Mucosa of descending colon (tissue), 3 donors: Measurements from ENCODE around the gene RPP30. TPM values are rescaled to one million over a fixed set of nuclear protein-coding genes. Genes with fewer than 3 reads are reported as not detected.

Experiments used
- ATAC-seq: fragments of 200-7000 bp; cut with Tn5 transposase; one replicate; pipeline ENCODE4 v1.9.1; 2020; ENCODE audit warnings: mild to moderate bottlenecking, moderate library complexity
- DNase-seq, 3 donors: peaks; one replicate each; pipeline ENCODE4 v3.0.0-alpha.2; 2020
- H3K36me3 ChIP-seq: fragments of 200-600 bp; one replicate; pipeline ENCODE4 v1.8.0; 2021; ENCODE audit warnings: low read depth, mild to moderate bottlenecking
- H3K4me1 ChIP-seq: fragments of 200-600 bp; one replicate; pipeline ENCODE4 v1.8.0; 2021; ENCODE audit warnings: low read depth, mild to moderate bottlenecking
- H3K4me3 ChIP-seq: fragments of 200-600 bp; one replicate; pipeline ENCODE4 v1.8.0; 2021; ENCODE audit warnings: mild to moderate bottlenecking
- H3K9me3 ChIP-seq: fragments of 200-600 bp; one replicate; pipeline ENCODE4 v1.8.0; 2021; ENCODE audit warnings: mild to moderate bottlenecking
- CTCF ChIP-seq: fragments of 200-600 bp; IDR thresholded peaks from one replicate; pipeline ENCODE4 v1.8.0; 2022; ENCODE audit warnings: antibody characterized with exemption, mild to moderate bottlenecking
- intact Hi-C, 2 donors: fragments of 100-400 bp; cut with DNase I in 1 of 2; cut with micrococcal nuclease in 1 of 2; formaldehyde crosslinking; loops; one replicate each; pipeline versions ENCODE4 v1.11.0 to v1.11.1; 2022; cut with DNase I, micrococcal nuclease
- total RNA-seq, 3 donors: library from RNA; stranded (reverse); fragmentation: NEBNext Ultra II Directional in 2 of 3; extraction: Animal tissue kit (Norgen Biotek cat#: 25700) in 2 of 3; gene quantifications; one replicate each; pipeline versions ENCODE4 v1.2.1 to v1.2.4, GENCODE V29; 2021 to 2023
- donor health status: DM: no; HTN: no; CAD: no; lungs with moderate emphysema.
- donor health status: DM: no; HTN: no; CAD: no.
- donor health status: DM: no; HTN: yes; CAD: no.

Gene RPP30
- total RNA-seq, 3 donors from 2014 or later: 20.6 to 25.1 (median 24.3) TPM

GRCh38 chr10:90906596-90906995 is 34.8 kb downstream of the RPP30 start:
- no peak for TF ChIP-seq CTCF
- no peak for ATAC-seq
- Histone ChIP-seq H3K9me3 (no peaks in the 10 kb centered on the region), H3K4me3 (no peak overlapping the region), H3K4me1 (no peaks in the 10 kb centered on the region), H3K36me3 (no peaks in the 10 kb centered on the region)
- DNase-seq: no peak
- intact Hi-C loops: no loop called here

DNA sequence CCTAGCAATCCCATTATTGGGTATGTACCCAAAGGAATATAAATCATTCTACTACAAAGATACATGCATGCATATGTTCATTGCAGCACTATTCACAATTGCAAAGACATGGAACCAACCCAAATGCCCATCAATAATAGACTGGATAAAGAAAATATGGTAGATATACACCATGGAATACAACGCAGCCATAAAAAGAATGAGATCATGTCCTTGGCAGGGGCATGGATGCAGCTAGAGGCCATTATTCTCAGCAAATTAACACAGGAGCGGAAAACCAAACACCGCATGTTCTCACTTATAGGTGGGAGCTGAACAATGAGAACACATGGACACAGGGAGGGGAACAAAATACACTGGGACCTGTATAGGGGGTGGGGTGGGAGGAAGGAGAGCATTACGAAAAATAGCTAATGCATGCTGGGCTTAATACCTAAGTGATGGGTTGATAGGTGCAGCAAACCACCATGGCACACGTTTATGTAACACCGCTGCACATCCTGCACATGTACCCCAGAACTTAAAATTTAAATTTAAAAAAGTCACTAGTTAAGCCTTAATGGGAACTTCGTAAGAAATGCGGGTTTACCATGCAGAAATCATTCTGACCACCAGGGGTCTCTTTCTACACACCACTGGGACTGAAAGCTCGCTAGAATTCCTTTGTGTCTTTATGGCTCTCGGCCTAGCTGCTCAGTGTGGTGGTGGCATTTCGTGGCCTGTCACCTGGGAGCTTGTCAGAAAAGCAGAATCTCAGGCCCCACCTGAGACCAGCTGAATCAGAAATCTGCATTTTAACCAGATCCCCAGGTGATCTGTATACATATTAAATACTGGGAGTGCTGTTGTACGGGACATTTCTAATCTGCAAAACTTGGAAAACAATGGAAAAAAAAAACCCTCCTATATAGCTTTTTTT is 39.6 kb downstream of the RPP30 start:
- H3K4me1 ChIP-seq: no peaks in the 10 kb centered on the region
- peak; percentile 89 for ATAC-seq
- TF ChIP-seq CTCF: peak; percentile 67
- no peaks in the 10 kb centered on the region for H3K9me3 ChIP-seq
- peak in 2 of 3 donors; percentile 27 to 82 for DNase-seq
- no peaks in the 10 kb centered on the region for H3K36me3 ChIP-seq
- intact Hi-C loops: loop anchor here in 1 of 2 donors (10.0 kb wide), 1 partner anchor 343 kb away; no protein-coding TSS in a partner anchor
- no peak overlapping the region for H3K4me3 ChIP-seq

- no peaks in the 10 kb centered on the region for H3K36me3 ChIP-seq
- intact Hi-C loops: loop anchor here in 1 of 2 donors (10.0 kb wide), 1 partner anchor 343 kb away; no protein-coding TSS in a partner anchor
- TF ChIP-seq CTCF: no peak
- no peak overlapping the region for H3K4me3 ChIP-seq
- no peaks in the 10 kb centered on the region for H3K4me1 ChIP-seq
- H3K9me3 ChIP-seq: no peaks in the 10 kb centered on the region
- ATAC-seq: no peak
- DNase-seq: no peak
Measured at GRCh38 chr10:90912174-90912573, 40.4 kb downstream of the RPP30 start.

DNA sequence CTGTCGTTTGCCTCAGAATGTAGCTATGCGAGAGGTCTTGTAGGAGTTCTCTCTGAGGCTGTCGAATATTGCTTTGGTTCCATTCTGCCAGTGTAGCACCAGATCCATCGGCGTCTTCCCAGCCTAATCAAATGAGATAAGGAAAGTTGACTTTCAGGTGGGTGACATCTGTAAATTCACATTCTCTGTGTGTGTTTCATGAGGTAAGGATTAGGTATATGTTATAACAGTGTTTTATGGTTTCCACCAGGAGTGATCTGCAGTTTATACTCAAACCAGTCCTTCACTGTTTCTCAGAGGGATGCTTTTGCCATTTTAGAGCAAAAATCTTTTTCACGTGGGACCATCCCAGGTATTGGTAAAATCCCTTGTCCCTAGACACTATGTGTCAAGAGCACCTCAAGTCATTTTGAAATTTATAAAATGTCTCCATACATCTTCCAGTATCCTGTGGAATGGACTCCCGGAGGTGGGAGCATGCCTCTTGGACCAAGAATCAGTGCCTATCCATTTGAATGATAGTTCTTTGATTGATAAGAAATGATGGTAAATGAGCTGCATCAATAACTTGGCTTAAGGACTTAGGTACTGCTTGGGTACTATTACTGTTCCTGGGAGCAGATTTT is 41.2 kb downstream of the RPP30 start:
- Histone ChIP-seq H3K9me3 (no peaks in the 10 kb centered on the region), H3K36me3 (no peaks in the 10 kb centered on the region), H3K4me1 (no peaks in the 10 kb centered on the region), H3K4me3 (no peak overlapping the region)
- DNase-seq (no peak), ATAC-seq (no peak)
- intact Hi-C loops: loop anchor here in 1 of 2 donors (10.0 kb wide), 1 partner anchor 342 kb away; no protein-coding TSS in a partner anchor
- no peak for TF ChIP-seq CTCF

- no peak overlapping the region for H3K4me3 ChIP-seq
- H3K9me3 ChIP-seq: no peaks in the 10 kb centered on the region
- intact Hi-C loops: loop anchor here in 1 of 2 donors (10.0 kb wide), 1 partner anchor 341 kb away; no protein-coding TSS in a partner anchor
- ATAC-seq (no peak), DNase-seq (no peak)
- no peaks in the 10 kb centered on the region for H3K36me3 ChIP-seq
- TF ChIP-seq CTCF: no peak
- no peaks in the 10 kb centered on the region for H3K4me1 ChIP-seq
Measured at GRCh38 chr10:90913774-90914420, 42.1 kb downstream of the RPP30 start.
